IMR-90 (cell line): ENCODE data around the gene TMEM74B. TPM values are rescaled to one million over a fixed set of nuclear protein-coding genes. Genes with fewer than 3 reads are reported as not detected.

Experiments
- ATAC-seq: fragments of 200-7000 bp; cut with Tn5 transposase; 2 replicates; pipeline ENCODE4 v1.9.1; 2020; ENCODE audit warnings: low read depth, mild to moderate bottlenecking, moderate library complexity
- BruUV-seq: library from RNA; stranded (reverse); fragments of 400-500 nt; replicated peaks from 2 replicates; lab custom pipeline; 2021; lab: Mats Ljungman, UMichigan
- CTCF ChIA-PET: fragments of 300-600 bp; formaldehyde crosslinking; extraction: SDS; loops from one replicate; lab custom pipeline; 2021; ENCODE audit warnings: antibody characterized with exemption; lab: Yijun Ruan, JAX
- POLR2A ChIA-PET: fragments of 300-600 bp; sonication (Branson Sonifier 250); formaldehyde crosslinking; loops from one replicate; lab custom pipeline; 2022; ENCODE audit warnings: antibody characterized with exemption; ENCODE audit not compliant: unreplicated experiment; lab: Charles Lee
- DNase-seq: peaks from one replicate; pipeline ENCODE4 v3.0.0; 2013
- H2AFZ ChIP-seq: replicated peaks from 2 replicates; pipeline ENCODE3; 2013; ENCODE audit warnings: low read length, mild to moderate bottlenecking; ENCODE audit not compliant: poor library complexity
- H2AK5ac ChIP-seq: 2 replicates; pipeline ENCODE4 v1.6.1; 2013; ENCODE audit warnings: low read depth, low read length, inconsistent platforms
- H2AK9ac ChIP-seq: replicated peaks from 2 replicates; pipeline ENCODE3; 2013; ENCODE audit warnings: mild to moderate bottlenecking, low read depth, low read length, moderate library complexity; ENCODE audit not compliant: poor library complexity
- H2BK120ac ChIP-seq: 2 replicates; pipeline ENCODE4 v1.6.1; 2013; ENCODE audit warnings: low read depth, low read length, inconsistent platforms
- H2BK15ac ChIP-seq: 3 replicates; pipeline ENCODE4 v1.6.1; 2013; ENCODE audit warnings: low read depth, low read length, inconsistent platforms
- H2BK20ac ChIP-seq: 2 replicates; pipeline ENCODE4 v1.6.1; 2013; ENCODE audit warnings: low read depth, mild to moderate bottlenecking, inconsistent platforms, low read length, moderate library complexity
- H2BK5ac ChIP-seq: 2 replicates; pipeline ENCODE4 v1.6.1; 2013; ENCODE audit warnings: mild to moderate bottlenecking, low read depth, low read length, inconsistent platforms; ENCODE audit not compliant: poor library complexity, severe bottlenecking
- H3K14ac ChIP-seq: replicated peaks from 2 replicates; pipeline ENCODE4 v1.6.1; 2013; ENCODE audit warnings: low read depth, low read length, inconsistent platforms
- H3K18ac ChIP-seq: 2 replicates; pipeline ENCODE4 v1.6.1; 2013; ENCODE audit warnings: low read depth, low read length, control low read depth
- H3K23ac ChIP-seq: 2 replicates; pipeline ENCODE4 v1.6.1; 2013; ENCODE audit warnings: low read depth, low read length, inconsistent platforms
- H3K27ac ChIP-seq: 2 replicates; pipeline ENCODE4 v1.5.1; 2013; ENCODE audit warnings: mild to moderate bottlenecking, control low read depth, low read length; ENCODE audit not compliant: insufficient read depth
- H3K27me3 ChIP-seq: 2 replicates; pipeline ENCODE4 v1.6.1; 2013; ENCODE audit warnings: low read length; ENCODE audit not compliant: control insufficient read depth, insufficient read depth
- H3K36me3 ChIP-seq: 2 replicates; pipeline ENCODE4 v1.6.1; 2013; ENCODE audit warnings: low read length, mixed read lengths; ENCODE audit not compliant: control insufficient read depth, insufficient read depth
- H3K4ac ChIP-seq: 2 replicates; pipeline ENCODE4 v1.6.1; 2013; ENCODE audit warnings: low read depth, low read length, inconsistent platforms
- H3K4me1 ChIP-seq: 2 replicates; pipeline ENCODE4 v1.6.1; 2013; ENCODE audit warnings: low read length, mixed read lengths; ENCODE audit not compliant: control insufficient read depth, insufficient read depth
- H3K4me2 ChIP-seq: 2 replicates; pipeline ENCODE4 v1.6.1; 2013; ENCODE audit warnings: low read depth, mild to moderate bottlenecking, control low read depth, low read length, moderate library complexity
- H3K4me3 ChIP-seq: 2 replicates; pipeline ENCODE4 v1.5.1; 2013; ENCODE audit warnings: low read depth, mild to moderate bottlenecking, control low read depth, low read length, moderate library complexity; ENCODE audit not compliant: insufficient read depth
- H3K56ac ChIP-seq: 2 replicates; pipeline ENCODE4 v1.6.1; 2013; ENCODE audit warnings: low read length, inconsistent platforms; ENCODE audit not compliant: insufficient read depth; ENCODE audit errors: extremely low read depth
- H3K79me1 ChIP-seq, 2 experiments: 2 replicates each; pipeline ENCODE4 v1.6.1; 2013; ENCODE audit warnings: low read length in 2 of 2, inconsistent platforms in 1 of 2, low read depth in 1 of 2
- H3K9ac ChIP-seq: 2 replicates; pipeline ENCODE4 v1.6.1; 2013; ENCODE audit warnings: low read depth, low read length, control low read depth
- H3K9me1 ChIP-seq: 2 replicates; pipeline ENCODE4 v1.6.1; 2013; ENCODE audit warnings: low read length, inconsistent platforms; ENCODE audit not compliant: insufficient read depth
- H3K9me3 ChIP-seq: 2 replicates; pipeline ENCODE4 v1.6.1; 2013; ENCODE audit warnings: low read length; ENCODE audit not compliant: control insufficient read depth, insufficient read depth
- H4K20me1 ChIP-seq: 2 replicates; pipeline ENCODE4 v1.6.1; 2013; ENCODE audit warnings: low read length, inconsistent platforms; ENCODE audit not compliant: insufficient read depth
- H4K5ac ChIP-seq: 2 replicates; pipeline ENCODE4 v1.6.1; 2013; ENCODE audit warnings: mild to moderate bottlenecking, low read depth, low read length, control low read depth
- H4K8ac ChIP-seq, 2 experiments: 2 replicates each; pipeline ENCODE4 v1.6.1; 2013; ENCODE audit warnings: low read depth in 2 of 2, low read length in 2 of 2, control low read depth in 1 of 2, inconsistent platforms in 1 of 2
- H4K91ac ChIP-seq: 2 replicates; pipeline ENCODE4 v1.6.1; 2013; ENCODE audit warnings: low read depth, low read length, inconsistent platforms; ENCODE audit not compliant: insufficient read depth
- MAFK ChIP-seq: IDR thresholded peaks from 2 replicates; pipeline ENCODE4 v1.6.1; 2012; ENCODE audit warnings: low read depth, low read length, improper control_type of control experiment
- NFE2L2 ChIP-seq: fragments of 150-350 bp; IDR thresholded peaks from 2 replicates; pipeline ENCODE4 v1.6.1; 2016; ENCODE audit warnings: low read depth, mild to moderate bottlenecking, low read length
- RAD21 ChIP-seq: IDR thresholded peaks from 2 replicates; pipeline ENCODE4 v1.6.1; 2012; ENCODE audit warnings: low read length, improper control_type of control experiment
- WGBS, 2 experiments: methylation state at CpG; one replicate each; pipeline versions ENCODE4 v1.1.5 to v1.1.7; 2013; ENCODE audit warnings: missing lambda C conversion rate in 2 of 2; ENCODE audit not compliant: insufficient read length in 1 of 2; ENCODE audit errors: extremely low coverage in 2 of 2; 5-methylcytosine and 5-hydroxymethylcytosine counted together
- dilution Hi-C: fragments of 300-500 bp; cut with HindIII; formaldehyde crosslinking; loops from one replicate; pipeline ENCODE4 v1.14.3; 2018; ENCODE audit warnings: low sequenced_read_pairs; ENCODE audit not compliant: unreplicated experiment
- in situ Hi-C: fragments of 300-500 bp; cut with MboI; formaldehyde crosslinking; loops from 3 replicates; pipeline ENCODE4 v1.14.3; 2019; ENCODE audit warnings: low sequenced_read_pairs, inconsistent platforms, mixed read lengths
- intact Hi-C: fragments of 100-400 bp; cut with micrococcal nuclease; formaldehyde crosslinking; loops from 2 replicates; pipeline ENCODE4 v1.10.0; 2022
- polyA plus RNA-seq, 3 experiments: library from polyadenylated mRNA; depleted of rRNA; stranded (reverse); fragments of >200 nt; gene quantifications; 2 replicates each; pipeline ENCODE4 v1.2.3, GENCODE V29; 2012; ENCODE audit warnings: low replicate concordance in 1 of 3
- total RNA-seq: library from RNA; depleted of rRNA; stranded (reverse); fragments of >200 nt; gene quantifications from 2 replicates; pipeline ENCODE4 v1.2.3, GENCODE V29; 2012
- TF ChIP-seq, protein P1 (sequence below): fragments of 150-350 bp; IDR thresholded peaks from 2 replicates; pipeline ENCODE4 v1.6.1; 2016; ENCODE audit warnings: low read depth, mild to moderate bottlenecking, low read length, moderate library complexity, borderline replicate concordance
- TF ChIP-seq, protein P2 (sequence below): conservative IDR thresholded peaks from 2 replicates; pipeline ENCODE4 v1.5.1; 2012; ENCODE audit warnings: mild to moderate bottlenecking, low read depth, low read length, improper control_type of control experiment

TMEM74B gene
- total and polyA plus RNA-seq, 2 of the 4 experiments (the other 2 are of a cell fraction): 0.03 TPM; not detected in 1

GRCh38 chr20:1185790-1186334 lies 1.1 kb upstream of the TMEM74B start:
- dilution Hi-C loops: no loop called here

More at GRCh38 chr20:1185790-1186334, 1.1 kb upstream of the TMEM74B start:
- Histone ChIP-seq H3K9ac (no peak overlapping the region), H3K18ac (no peak overlapping the region), H2BK15ac (no peak overlapping the region), H3K56ac (no peak overlapping the region), H3K9me3 (no peaks in the 10 kb centered on the region), H3K9me1 (peaks cover 3% of the 10 kb centered on the region; the same call in 1 of the 2 replicates), H3K14ac (no peak overlapping the region), H4K5ac (no peak overlapping the region), H3K4ac (no peak overlapping the region), H3K23ac (no peak overlapping the region), H2BK20ac (no peak overlapping the region), H3K27ac (no peak overlapping the region), H3K79me1 (no peaks in the 10 kb centered on the region), H2AK9ac (peak overlapping the region; percentile 28), H3K27me3 (peaks cover 54% of the 10 kb centered on the region), H2AFZ (peak overlapping the region; percentile 51), H3K4me2 (no peak overlapping the region; the same call in 1 of the 2 replicates), H2BK5ac (no peak overlapping the region), H2BK120ac (no peak overlapping the region), H3K4me1 (no peaks in the 10 kb centered on the region), H4K8ac (no peak overlapping the region), H4K91ac (no peak overlapping the region), H3K4me3 (no peak overlapping the region), H3K36me3 (no peaks in the 10 kb centered on the region), H4K20me1 (no peaks in the 10 kb centered on the region; the same call in 1 of the 2 replicates), H2AK5ac (no peak overlapping the region)
- WGBS, 2 experiments: 8% methylated on average over 4 of the region's 20 CpGs; no CpG with 5 or more reads in 1 of the 2 experiments
- CTCF ChIA-PET: interaction anchor here (0.8 kb wide), 1 partner anchor 35 kb away, joined by 3 read pairs; no protein-coding TSS in a partner anchor
- in situ Hi-C loops: no loop called here
- intact Hi-C loops: no loop called here
- ATAC-seq (peak; percentile 81), DNase-seq (peak; percentile 26)
- TF ChIP-seq NFE2L2: no peak
- peak; percentile 41 for TF ChIP-seq RAD21
- TF ChIP-seq, protein P1, sequence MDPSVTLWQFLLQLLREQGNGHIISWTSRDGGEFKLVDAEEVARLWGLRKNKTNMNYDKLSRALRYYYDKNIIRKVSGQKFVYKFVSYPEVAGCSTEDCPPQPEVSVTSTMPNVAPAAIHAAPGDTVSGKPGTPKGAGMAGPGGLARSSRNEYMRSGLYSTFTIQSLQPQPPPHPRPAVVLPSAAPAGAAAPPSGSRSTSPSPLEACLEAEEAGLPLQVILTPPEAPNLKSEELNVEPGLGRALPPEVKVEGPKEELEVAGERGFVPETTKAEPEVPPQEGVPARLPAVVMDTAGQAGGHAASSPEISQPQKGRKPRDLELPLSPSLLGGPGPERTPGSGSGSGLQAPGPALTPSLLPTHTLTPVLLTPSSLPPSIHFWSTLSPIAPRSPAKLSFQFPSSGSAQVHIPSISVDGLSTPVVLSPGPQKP: no peak
- TF ChIP-seq, protein P2, sequence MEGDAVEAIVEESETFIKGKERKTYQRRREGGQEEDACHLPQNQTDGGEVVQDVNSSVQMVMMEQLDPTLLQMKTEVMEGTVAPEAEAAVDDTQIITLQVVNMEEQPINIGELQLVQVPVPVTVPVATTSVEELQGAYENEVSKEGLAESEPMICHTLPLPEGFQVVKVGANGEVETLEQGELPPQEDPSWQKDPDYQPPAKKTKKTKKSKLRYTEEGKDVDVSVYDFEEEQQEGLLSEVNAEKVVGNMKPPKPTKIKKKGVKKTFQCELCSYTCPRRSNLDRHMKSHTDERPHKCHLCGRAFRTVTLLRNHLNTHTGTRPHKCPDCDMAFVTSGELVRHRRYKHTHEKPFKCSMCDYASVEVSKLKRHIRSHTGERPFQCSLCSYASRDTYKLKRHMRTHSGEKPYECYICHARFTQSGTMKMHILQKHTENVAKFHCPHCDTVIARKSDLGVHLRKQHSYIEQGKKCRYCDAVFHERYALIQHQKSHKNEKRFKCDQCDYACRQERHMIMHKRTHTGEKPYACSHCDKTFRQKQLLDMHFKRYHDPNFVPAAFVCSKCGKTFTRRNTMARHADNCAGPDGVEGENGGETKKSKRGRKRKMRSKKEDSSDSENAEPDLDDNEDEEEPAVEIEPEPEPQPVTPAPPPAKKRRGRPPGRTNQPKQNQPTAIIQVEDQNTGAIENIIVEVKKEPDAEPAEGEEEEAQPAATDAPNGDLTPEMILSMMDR: peak; percentile 62
- no peak for TF ChIP-seq MAFK
- POLR2A ChIA-PET: no interaction called here
- no TSS peak for BruUV-seq
